CD4-positive, alpha-beta T cell treated with Interleukin-6 at 100 ng/mL for 8 hours (primary cell): ENCODE measurements around the gene PIM2.

Source experiments
- DNase-seq: peaks from one replicate; pipeline ENCODE4 v3.0.0-alpha.2; 2020; ENCODE audit warnings: mixed read lengths, low spot score

Gene PIM2

DNA sequence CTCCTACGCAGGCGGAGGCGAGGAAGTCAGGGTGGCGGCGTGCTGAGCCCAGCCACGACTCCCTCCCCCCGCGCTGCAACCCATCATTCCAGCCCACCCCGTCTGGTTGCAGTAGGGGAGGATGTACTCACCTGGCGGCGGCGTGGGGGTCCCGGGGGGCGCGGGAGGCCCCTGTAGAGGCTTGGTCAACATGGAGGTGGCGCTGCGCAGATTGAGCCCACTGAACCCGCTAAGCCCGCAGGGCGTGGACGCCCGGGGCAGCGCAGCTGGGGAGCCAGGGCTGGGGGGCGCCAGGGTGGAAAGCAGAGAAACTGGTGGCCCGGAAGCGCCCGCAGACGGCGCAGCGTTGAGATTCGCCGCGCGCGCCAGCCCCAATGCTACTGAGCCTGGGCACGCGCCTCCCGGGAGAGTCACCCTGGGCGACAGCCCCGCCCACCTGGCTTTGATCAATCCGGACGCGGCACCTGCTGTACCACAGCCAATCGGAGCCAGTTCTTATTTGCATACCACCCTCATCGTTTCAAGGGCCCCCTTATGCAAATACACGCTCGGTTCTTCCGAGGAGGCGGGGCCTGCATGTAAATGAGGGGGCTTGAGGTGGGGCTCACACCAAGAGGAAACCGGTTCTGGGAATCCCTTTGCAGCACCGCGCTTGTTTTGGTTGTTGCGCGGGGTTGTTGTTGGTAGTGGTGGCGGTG, at the start of gene PIM2:
Gene PIM2 (minus strand): TSS at position 382 of the 698 bp plus-strand sequence. CDS start 190 bp downstream, at position 192.
- DNase-seq = peak; percentile 95

DNA sequence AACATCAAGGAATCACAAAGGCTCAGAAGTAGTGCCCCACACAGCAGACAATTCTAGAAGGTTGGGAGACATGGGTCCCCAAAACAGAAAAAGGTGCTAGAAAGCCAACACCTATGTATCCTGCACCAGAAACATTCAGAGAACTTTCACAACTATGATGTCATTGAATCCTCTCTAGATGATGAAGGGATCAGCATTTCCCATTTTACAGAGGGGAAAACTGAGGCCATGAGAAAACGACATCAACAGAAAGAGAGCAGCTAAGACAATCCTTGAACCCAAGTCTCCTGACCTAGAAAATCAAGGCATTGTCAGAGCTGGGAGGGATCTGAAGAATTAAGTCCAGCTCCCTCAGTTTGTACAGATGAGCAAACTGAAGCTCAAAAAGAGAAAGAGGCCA, 49.6 kb upstream of the PIM2 start:
- no peak for DNase-seq

GRCh38 chrX:48966796-48967579, 48.2 kb upstream of the PIM2 start:
- no peak for DNase-seq

DNA sequence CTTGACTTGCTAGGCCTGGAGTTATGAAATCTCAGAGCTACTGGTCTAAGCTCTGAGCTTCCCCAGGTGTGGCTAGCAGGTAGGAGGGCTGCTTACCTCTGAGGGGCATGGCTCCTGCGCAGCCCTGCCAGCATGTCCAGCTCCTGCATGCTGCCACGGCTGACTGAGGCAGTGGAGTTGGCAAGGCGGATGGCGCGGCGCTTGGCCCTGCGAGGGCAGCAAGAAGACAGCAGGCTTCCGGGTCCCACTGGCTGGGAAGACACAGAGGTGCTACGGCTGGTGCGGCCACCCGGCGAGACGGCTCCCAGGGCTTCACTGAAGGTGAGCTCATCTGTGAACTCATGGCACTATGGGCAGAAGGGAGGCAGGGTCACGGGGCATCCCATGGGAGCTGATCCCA, 47.1 kb upstream of the PIM2 start:
- no peak for DNase-seq

GRCh38 chrX:48961585-48962091, 42.8 kb upstream of the PIM2 start:
- DNase-seq = no peak

GRCh38 chrX:48960291-48960690, 41.5 kb upstream of the PIM2 start:
- no peak for DNase-seq

DNA sequence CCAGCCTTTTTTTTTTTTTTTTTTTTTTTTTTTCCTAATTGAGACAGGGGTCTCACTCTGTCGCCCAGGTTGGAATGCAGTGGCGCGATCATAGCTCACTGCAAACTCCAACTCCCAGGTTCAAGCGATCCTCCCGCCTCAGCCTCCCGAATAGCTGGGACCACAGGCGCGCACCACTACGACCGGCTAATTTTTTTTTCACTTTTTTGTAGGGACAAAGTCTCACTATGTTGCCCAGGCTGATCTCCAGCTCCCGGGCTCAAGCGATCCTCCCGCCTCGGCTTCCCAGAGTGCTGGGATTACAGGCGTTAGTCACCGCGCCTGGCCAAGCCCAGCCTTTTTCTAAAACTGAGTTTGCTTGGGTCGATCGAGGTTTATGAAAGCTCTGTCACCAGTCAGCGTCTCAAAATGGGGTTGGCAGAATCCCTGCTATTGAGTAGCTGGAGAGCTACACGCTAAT, 39.8 kb upstream of the PIM2 start:
- no peak for DNase-seq

DNA sequence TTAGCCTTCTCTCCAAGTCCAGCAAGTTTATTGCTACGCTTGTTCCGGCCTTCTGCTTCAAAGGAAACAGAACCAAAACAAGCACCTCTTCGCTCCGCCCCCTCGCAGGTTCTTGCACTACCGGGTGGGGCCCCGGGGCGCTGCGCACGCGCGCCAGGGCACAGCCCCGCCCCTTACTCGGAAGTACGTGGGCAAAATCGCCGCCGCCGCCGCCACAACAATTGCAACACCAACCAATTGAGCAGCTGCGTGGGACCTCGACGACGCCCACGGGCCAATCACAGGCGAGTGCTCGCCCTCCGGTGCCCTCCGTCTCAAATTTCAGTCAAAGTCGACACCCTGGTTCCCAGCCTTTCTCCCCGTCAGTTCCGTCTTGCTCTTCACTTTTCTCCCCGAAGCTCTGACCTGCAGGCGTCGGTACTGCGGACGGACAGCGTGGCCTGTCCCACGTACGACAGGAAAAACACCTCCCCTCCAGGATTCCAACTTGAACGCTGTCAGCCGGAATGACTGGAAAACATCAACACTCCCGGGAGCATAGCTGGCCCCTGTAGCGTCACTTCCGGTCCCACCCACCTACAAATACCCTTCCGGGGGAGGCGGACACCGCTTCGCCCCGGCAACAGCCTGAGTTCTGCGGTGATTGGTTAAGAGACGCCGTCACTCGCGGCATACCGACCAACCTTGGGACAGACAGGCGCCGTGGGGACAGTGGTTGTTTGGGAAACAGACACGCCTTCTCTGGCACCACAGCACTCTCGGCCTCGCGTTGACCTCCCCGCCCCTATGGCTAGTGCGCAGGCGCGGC, 39.2 kb upstream of the PIM2 start:
- DNase-seq = peak; percentile 95

- DNase-seq = peak; percentile 70
Measured at GRCh38 chrX:48957477-48957826, 38.6 kb upstream of the PIM2 start, which contains the start of gene OTUD5. Gene OTUD5, minus strand, starts transcription at chrX:48957607. Its CDS starts 37 bp downstream, at chrX:48957570.

DNA sequence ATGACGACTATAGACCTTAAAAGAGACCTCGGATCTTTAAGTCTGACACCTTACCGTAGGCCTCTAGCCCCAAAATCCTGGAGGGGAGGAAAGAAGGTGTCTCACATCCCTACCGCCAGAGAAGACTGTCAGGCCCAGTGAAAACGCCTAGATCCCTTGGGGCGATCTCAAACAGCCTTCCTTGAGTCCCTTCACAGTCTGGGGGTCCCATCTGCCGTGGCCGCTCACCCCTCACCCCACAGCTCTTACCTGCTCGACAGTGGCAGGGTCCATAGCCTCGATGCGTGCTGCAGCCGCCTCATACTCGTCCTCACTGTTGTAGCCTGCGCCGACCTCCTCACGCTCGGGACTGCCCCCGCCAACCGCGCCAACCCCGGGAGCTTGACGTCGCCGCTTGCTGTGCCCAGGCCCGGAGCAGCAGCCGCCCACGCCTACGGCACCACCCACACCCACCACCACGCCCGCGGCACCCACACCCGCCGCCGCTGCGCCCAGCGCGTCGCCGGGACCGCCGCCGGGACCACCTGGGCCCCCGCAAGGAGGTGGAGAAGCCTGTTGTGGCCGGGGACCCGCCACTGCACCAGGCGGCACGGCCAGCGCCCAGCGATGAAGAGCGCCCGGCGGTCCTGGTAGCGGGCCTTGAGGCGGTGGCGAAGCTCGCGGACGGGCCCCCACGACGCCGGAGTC, 38.0 kb upstream of the PIM2 start:
- DNase-seq = peak; percentile 27

GRCh38 chrX:48948589-48948988, 29.8 kb upstream of the PIM2 start:
- no peak for DNase-seq

DNA sequence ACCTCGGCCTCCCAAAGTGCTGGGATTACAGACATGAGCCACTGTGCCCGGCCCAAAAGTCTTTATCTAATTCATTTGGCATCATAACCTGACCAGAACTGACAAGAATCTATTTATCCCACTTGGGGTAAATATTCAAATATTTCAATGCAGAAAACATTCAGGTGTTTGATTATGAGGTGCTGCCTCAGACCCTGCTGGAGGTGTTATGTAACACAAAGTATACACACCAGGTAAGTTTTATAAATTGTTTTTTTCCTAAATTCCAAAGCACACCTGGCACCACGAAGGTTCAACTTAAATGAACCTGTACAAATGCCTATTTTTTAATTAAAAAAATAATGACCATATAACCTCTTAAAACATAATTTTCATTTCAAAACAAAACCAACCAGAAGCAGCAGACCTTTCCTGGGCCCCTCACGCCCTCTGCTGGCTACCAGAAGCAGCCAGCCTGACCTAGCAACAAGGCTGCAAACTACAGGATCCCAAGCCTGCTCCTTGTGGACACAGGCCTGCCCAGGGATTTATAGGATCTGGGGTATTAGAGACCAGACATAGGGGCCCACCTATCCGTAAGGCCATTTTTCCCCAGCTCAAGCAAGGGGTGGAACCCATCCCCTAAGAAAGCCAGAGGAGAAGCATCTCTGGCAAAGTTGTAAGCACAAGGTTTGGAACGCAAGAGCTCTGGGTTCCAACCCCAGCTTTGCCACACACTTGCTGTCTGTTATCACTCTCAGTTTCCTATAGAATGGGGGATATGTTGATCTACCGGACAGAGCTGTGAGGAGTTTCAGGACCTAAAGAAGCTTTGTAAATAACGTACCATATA, 26.9 kb upstream of the PIM2 start:
- DNase-seq = peak; percentile 57

GRCh38 chrX:48942895-48943294, 24.1 kb upstream of the PIM2 start:
- DNase-seq = no peak

DNA sequence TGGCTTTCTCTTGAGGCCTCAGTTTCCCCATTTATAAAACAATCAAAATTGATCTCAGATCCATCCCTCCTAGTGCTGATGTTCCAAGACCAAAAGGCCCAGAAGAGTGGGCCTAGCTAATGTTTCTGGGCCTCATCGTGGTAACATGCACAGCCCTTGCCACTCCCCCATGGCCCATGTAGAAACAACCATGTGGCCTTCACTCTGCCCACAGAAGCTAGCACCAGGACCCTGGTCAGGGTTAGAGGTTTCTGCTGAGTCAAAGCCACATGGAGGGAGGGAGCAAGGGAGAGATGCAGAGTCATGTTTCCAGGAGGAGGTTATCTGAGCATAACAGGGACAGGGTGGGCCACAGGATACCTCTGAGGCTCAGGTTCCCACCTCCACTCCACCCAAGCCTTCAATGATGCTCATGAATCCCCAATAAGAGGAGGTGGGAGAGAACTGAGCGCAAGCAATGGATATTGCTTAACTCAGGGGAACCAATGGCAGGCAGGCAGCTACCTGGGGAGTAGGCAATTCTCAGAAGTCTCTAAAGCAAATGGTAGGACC, 21.7 kb upstream of the PIM2 start:
- DNase-seq = no peak

- peak; percentile 55 for DNase-seq
Measured at GRCh38 chrX:48939524-48940228, 20.9 kb upstream of the PIM2 start.

- peak; percentile 85 for DNase-seq
Measured at GRCh38 chrX:48938721-48939425, 20.0 kb upstream of the PIM2 start.

DNA sequence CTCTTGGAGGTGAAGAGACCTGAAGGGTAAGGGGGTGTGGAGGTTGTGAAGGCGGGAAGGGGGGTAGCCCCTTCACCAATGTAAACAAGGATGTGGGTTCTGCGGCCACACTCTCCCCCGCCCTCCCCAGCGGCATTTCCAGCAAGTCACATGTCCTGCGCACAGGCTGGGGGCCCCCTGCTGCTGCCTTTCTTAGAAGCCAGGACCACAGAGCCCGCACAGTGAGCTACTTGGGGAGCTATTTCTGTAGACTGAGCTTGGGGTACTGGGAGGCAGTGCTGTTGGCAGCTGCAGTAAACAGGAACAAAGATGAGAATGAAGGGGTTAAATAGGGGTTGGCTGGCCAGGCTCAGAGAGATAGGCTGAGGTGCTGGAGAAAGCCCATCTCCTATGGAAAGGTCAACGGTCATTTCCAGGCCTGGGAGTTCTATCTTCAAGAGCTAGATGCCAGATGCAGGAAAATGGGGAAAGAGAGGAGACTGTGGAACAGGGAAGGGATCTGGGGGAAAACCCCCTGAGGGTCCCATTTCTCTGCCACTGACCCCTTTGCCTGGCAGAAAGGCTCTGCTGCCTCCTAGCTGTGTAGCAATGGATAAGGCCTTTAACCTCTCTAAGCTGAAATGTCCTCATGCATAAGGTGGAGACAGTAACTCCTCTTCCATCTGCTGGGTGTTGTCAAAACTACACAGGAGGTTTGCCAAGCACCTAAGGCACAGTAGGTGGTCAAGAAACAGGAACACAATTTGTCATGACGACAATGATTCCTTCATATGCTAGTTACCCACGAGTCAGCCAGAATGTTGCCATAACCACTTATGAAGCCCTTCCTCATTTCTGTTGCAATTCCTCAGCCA, 18.5 kb upstream of the PIM2 start:
- DNase-seq = peak; percentile 94

DNA sequence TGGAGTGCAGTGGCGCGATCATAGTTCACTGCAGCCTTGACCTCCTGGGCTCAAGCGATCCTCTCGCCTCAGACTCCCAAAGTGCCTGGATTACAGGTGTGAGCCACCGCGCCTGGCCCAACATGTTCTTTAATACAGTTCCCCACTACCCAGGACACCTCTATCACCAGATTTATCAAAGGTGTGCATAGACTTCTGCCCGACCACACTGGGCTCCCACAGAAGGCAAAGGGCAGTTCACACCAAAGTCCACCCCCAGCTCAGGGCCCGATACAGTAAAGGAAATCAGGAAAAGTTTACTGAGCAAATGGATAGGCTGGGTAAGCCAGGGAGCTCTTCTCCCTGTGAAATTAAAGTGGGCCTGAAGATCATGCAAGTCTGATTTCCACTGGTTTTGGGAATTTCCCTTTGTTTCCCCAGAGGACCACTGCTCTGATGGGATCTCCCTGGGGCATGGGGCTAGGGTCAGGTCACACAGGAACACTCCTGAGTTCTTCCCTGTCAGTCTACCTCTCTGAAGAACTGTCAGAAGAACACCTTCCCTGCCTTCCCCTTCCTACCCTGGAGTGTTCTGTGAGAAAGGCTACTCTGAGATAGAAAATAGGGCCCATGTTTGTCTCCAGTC, 17.7 kb upstream of the PIM2 start:
- DNase-seq = no peak
